GM12878 (cell line): Measurements from ENCODE around the gene HEATR9. TPM values are rescaled to one million over a fixed set of nuclear protein-coding genes. Genes with fewer than 3 reads are reported as not detected.

Experiments used
- ATAC-seq: fragments of 200-7000 bp; cut with Tn5 transposase; 3 replicates; pipeline ENCODE4 v1.9.1; 2020; ENCODE audit warnings: mild to moderate bottlenecking, moderate library complexity
- BruUV-seq: library from RNA; stranded (reverse); fragments of 400-500 nt; replicated peaks from 2 replicates; lab custom pipeline; 2021; lab: Mats Ljungman, UMichigan
- CTCF ChIA-PET: fragments of 300-600 bp; sonication (Branson Sonifier 250); formaldehyde crosslinking; extraction: SDS; loops from one replicate; lab custom pipeline; 2021; ENCODE audit warnings: inconsistent platforms; lab: Yijun Ruan, JAX
- POLR2A ChIA-PET: fragments of 350-600 bp; formaldehyde crosslinking; extraction: SDS; loops from one replicate; lab custom pipeline; 2021; ENCODE audit warnings: inconsistent platforms; lab: Charles Lee
- RAD21 ChIA-PET: fragments of 300-600 bp; sonication (Branson Sonifier 250); formaldehyde crosslinking; loops from one replicate; lab custom pipeline; 2023; ENCODE audit warnings: antibody characterized with exemption; ENCODE audit not compliant: unreplicated experiment; lab: Charles Lee
- SMC1A ChIA-PET: fragments of 300-600 bp; sonication (Branson Sonifier 250); formaldehyde crosslinking; loops from one replicate; lab custom pipeline; 2023; ENCODE audit not compliant: unreplicated experiment, uncharacterized antibody; lab: Charles Lee
- DNase-seq: peaks from one replicate; pipeline ENCODE4 v3.0.0-alpha.2; 2011; ENCODE audit warnings: low read depth, low spot score
- FAIRE-seq: peaks from 3 replicates; lab custom pipeline; 2011; peaks lifted over from hg19 to GRCh38; lab: Jason Lieb, UNC
- H2AFZ ChIP-seq: 2 replicates; pipeline ENCODE4 v1.6.0; 2011; ENCODE audit warnings: low read depth, low read length, control low read depth; ENCODE audit not compliant: control insufficient read depth
- H3K27ac ChIP-seq: 2 replicates; pipeline ENCODE4 v1.5.1; 2011; ENCODE audit warnings: control low read depth; ENCODE audit not compliant: control insufficient read depth, insufficient read depth
- H3K27me3 ChIP-seq, 2 experiments: replicated peaks in 1 of 2; 2 replicates each; pipeline versions ENCODE4 v1.6.0 to v1.6.1; 2011; ENCODE audit warnings: low read length in 1 of 2; ENCODE audit not compliant: control insufficient read depth in 2 of 2, insufficient read depth in 2 of 2
- H3K36me3 ChIP-seq, 2 experiments: 2 replicates each; pipeline ENCODE4 v1.5.1; 2011; ENCODE audit warnings: low read length in 1 of 2; ENCODE audit not compliant: control insufficient read depth in 2 of 2, insufficient read depth in 2 of 2
- H3K4me1 ChIP-seq: 2 replicates; pipeline ENCODE4 v1.6.1; 2011; ENCODE audit warnings: mild to moderate bottlenecking, low read length, moderate library complexity, mixed read lengths; ENCODE audit not compliant: control insufficient read depth, insufficient read depth
- H3K4me2 ChIP-seq: 2 replicates; pipeline ENCODE4 v1.6.0; 2011; ENCODE audit warnings: control low read depth; ENCODE audit not compliant: control insufficient read depth, insufficient read depth
- H3K4me3 ChIP-seq: fragments of 200-600 bp; sonication (generic); 2 replicates; pipeline ENCODE4 v1.5.1; 2016
- H3K79me2 ChIP-seq: 2 replicates; pipeline ENCODE4 v1.6.0; 2011; ENCODE audit warnings: low read length; ENCODE audit not compliant: control insufficient read depth, insufficient read depth
- H3K9ac ChIP-seq: 2 replicates; pipeline ENCODE4 v1.8.0; 2011; ENCODE audit warnings: low read length, control low read depth, mixed read lengths; ENCODE audit not compliant: control insufficient read depth, insufficient read depth
- H3K9me3 ChIP-seq: replicated peaks from 3 replicates; pipeline ENCODE4 v1.5.1; 2011; ENCODE audit warnings: mild to moderate bottlenecking, low read length; ENCODE audit not compliant: control insufficient read depth, insufficient read depth
- H4K20me1 ChIP-seq: 2 replicates; pipeline ENCODE4 v1.6.0; 2011; ENCODE audit not compliant: control insufficient read depth, insufficient read depth
- FOXM1 ChIP-seq: IDR thresholded peaks from 2 replicates; pipeline ENCODE4 v1.6.1; 2012; ENCODE audit warnings: low read depth, mild to moderate bottlenecking, inconsistent platforms, low read length, moderate library complexity
- HDGF ChIP-seq: fragments of 450-650 bp; IDR thresholded peaks from 2 replicates; pipeline ENCODE4 v1.6.1; 2016; ENCODE audit warnings: antibody characterized with exemption
- JUND ChIP-seq: IDR thresholded peaks from 2 replicates; pipeline ENCODE4 v1.6.1; 2012; ENCODE audit warnings: low read depth, mild to moderate bottlenecking, low read length, improper control_type of control experiment, moderate library complexity
- KDM1A ChIP-seq: fragments of 200-600 bp; sonication (generic); IDR thresholded peaks from 2 replicates; pipeline ENCODE4 v1.6.1; 2016; ENCODE audit warnings: borderline replicate concordance
- KLF5 ChIP-seq: fragments of 450-650 bp; IDR thresholded peaks from 2 replicates; pipeline ENCODE4 v1.6.1; 2014; ENCODE audit warnings: mild to moderate bottlenecking; ENCODE audit not compliant: partially characterized antibody
- MYB ChIP-seq: fragments of 150-350 bp; IDR thresholded peaks from 2 replicates; pipeline ENCODE4 v1.6.1; 2014; ENCODE audit warnings: mild to moderate bottlenecking, low read depth, low read length, borderline replicate concordance
- NFYA ChIP-seq: IDR thresholded peaks from 2 replicates; pipeline ENCODE4 v1.6.1; 2011; ENCODE audit warnings: low read depth, mild to moderate bottlenecking, low read length, improper control_type of control experiment, borderline replicate concordance
- NR2C1 ChIP-seq: fragments of 450-650 bp; IDR thresholded peaks from 2 replicates; pipeline ENCODE4 v1.6.1; 2017; ENCODE audit warnings: antibody characterized with exemption, mild to moderate bottlenecking, moderate library complexity
- SIN3A ChIP-seq: IDR thresholded peaks from 2 replicates; pipeline ENCODE4 v1.6.1; 2012; ENCODE audit warnings: low read depth, low read length, improper control_type of control experiment
- TBL1XR1 ChIP-seq: IDR thresholded peaks from 2 replicates; pipeline ENCODE4 v1.6.1; 2012; ENCODE audit warnings: low read depth, low read length, improper control_type of control experiment
- TCF3 ChIP-seq: IDR thresholded peaks from 2 replicates; pipeline ENCODE4 v1.6.1; 2012; ENCODE audit warnings: low read depth, mild to moderate bottlenecking, low read length, borderline replicate concordance; ENCODE audit not compliant: insufficient read depth
- YY1 ChIP-seq: IDR thresholded peaks from 2 replicates; pipeline ENCODE4 v1.6.1; 2011; ENCODE audit warnings: low read depth, mild to moderate bottlenecking, low read length
- ZNF207 ChIP-seq: fragments of 450-650 bp; IDR thresholded peaks from 2 replicates; pipeline ENCODE4 v1.6.1; 2014; ENCODE audit warnings: antibody characterized with exemption, mild to moderate bottlenecking, borderline replicate concordance
- WGBS: methylation state at CpG from one replicate; pipeline ENCODE4 v1.1.6; 2016; ENCODE audit warnings: low lambda C conversion rate; ENCODE audit not compliant: insufficient replicate concordance, insufficient coverage; ENCODE audit errors: missing lambda C conversion rate; 5-methylcytosine and 5-hydroxymethylcytosine counted together
- in situ Hi-C: fragments of 300-500 bp; cut with MboI; formaldehyde crosslinking; loops from 9 replicates; pipeline ENCODE4 v1.14.3; 2018; ENCODE audit warnings: mixed read lengths
- intact Hi-C: fragments of 100-400 bp; cut with micrococcal nuclease; formaldehyde crosslinking; loops from one replicate; pipeline ENCODE4 v1.14.2; 2022; ENCODE audit not compliant: unreplicated experiment
- polyA plus RNA-seq, 11 experiments: library from polyadenylated mRNA; depleted of rRNA in 4 of 11; unstranded in 6 of 11; stranded (reverse) in 5 of 11; fragments of >200 nt; fragmentation: Nextera tagmentation in 4 of 11; fragmentation: Illumina TruSeq in 1 of 11; extraction: Ambion mirVana in 4 of 11; extraction: Trizol in 1 of 11; gene quantifications; 1 replicate in 1 of 11; 2 replicates in 10 of 11; pipeline versions ENCODE4 v1.2.1 to v1.2.3, GENCODE V29; 2011 to 2016; ENCODE audit warnings: inconsistent platforms in 2 of 11, missing spikeins in 2 of 11, low read depth in 1 of 11
- total RNA-seq, 4 experiments: library from RNA; depleted of rRNA in 3 of 4; stranded (reverse); fragments of >200 nt in 3 of 4; fragmentation: Illumina TruSeq in 1 of 4; extraction: Trizol in 1 of 4; gene quantifications; 2 replicates each; pipeline versions ENCODE4 v1.2.1 to v1.2.3, GENCODE V29; 2013 to 2021
- TF ChIP-seq, protein P1 (sequence below): IDR thresholded peaks from 2 replicates; pipeline ENCODE4 v1.6.1; 2011; ENCODE audit warnings: low read depth, mild to moderate bottlenecking, low read length, moderate library complexity, borderline replicate concordance; ENCODE audit errors: extremely low read depth
- TF ChIP-seq, protein P2 (sequence below): IDR thresholded peaks from 2 replicates; pipeline ENCODE4 v1.6.1; 2012; ENCODE audit warnings: mild to moderate bottlenecking, low read depth, low read length
- TF ChIP-seq, protein P3 (sequence below): fragments of 450-650 bp; IDR thresholded peaks from 2 replicates; pipeline ENCODE4 v1.6.1; 2016; ENCODE audit warnings: mild to moderate bottlenecking

The HEATR9 gene
- total and polyA plus RNA-seq, 10 of the 15 experiments (the other 5 are each of a cell fraction or from before 2014, with no cell fraction given): 0.04 to 0.43 (median 0.13) TPM; not detected in 2

DNA sequence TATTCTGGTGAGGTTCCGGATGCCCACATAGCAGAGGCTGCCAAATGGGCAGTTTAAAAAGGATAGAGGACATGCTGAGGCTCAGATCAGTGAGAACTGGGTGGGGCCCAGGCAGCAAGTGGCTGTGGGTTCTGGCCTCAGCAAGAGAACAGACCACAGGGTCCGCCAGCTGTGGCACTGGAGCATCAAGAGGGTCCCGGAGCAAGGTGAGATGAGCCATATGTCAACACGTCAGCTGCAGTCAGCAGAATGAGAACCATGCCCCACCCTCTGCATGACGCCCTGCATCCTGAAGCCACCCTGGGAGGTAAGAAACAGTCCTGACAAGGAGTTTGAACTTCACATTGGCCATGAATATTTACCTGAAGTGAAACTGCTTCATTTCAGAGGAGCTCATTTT lies 31.6 kb upstream of the HEATR9 start:
- Histone ChIP-seq H3K9ac (no peak overlapping the region), H3K79me2 (no peaks in the 10 kb centered on the region), H3K4me2 (no peak overlapping the region), H3K27me3 (no peaks in the 10 kb centered on the region), H3K9me3 (no peaks in the 10 kb centered on the region), H3K27ac (no peak overlapping the region), H3K36me3 (no peaks in the 10 kb centered on the region), H3K4me3 (no peak overlapping the region), H3K4me1 (peaks cover 9% of the 10 kb centered on the region), H4K20me1 (no peaks in the 10 kb centered on the region), H2AFZ (no peak overlapping the region)
- WGBS: 34% methylated on average over 5 of the region's 5 CpGs
- FAIRE-seq (no peak), ATAC-seq (no peak), DNase-seq (no peak)
- ChIA-PET CTCF (interaction anchor here (0.6 to 2.4 kb wide), 4 partner anchors 9 to 576 kb away, joined by 3 to 6 read pairs (median 4); no protein-coding TSS in a partner anchor), POLR2A (interaction anchor here (0.9 to 1.0 kb wide), 2 partner anchors 9 to 600 kb away, joined by 3 to 8 read pairs; no protein-coding TSS in a partner anchor)
- intact Hi-C loops: no loop called here
- in situ Hi-C loops: no loop called here
- no TSS peak for BruUV-seq
- TF ChIP-seq JUND (no peak), HDGF (no peak), MYB (no peak), NFYA (no peak), SIN3A (no peak), NR2C1 (no peak), FOXM1 (no peak), YY1 (no peak), TBL1XR1 (no peak), KLF5 (no peak), TCF3 (no peak), ZNF207 (no peak), KDM1A (no peak)
- TF ChIP-seq, protein P1, sequence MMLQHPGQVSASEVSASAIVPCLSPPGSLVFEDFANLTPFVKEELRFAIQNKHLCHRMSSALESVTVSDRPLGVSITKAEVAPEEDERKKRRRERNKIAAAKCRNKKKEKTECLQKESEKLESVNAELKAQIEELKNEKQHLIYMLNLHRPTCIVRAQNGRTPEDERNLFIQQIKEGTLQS: no peak
- TF ChIP-seq, protein P2, sequence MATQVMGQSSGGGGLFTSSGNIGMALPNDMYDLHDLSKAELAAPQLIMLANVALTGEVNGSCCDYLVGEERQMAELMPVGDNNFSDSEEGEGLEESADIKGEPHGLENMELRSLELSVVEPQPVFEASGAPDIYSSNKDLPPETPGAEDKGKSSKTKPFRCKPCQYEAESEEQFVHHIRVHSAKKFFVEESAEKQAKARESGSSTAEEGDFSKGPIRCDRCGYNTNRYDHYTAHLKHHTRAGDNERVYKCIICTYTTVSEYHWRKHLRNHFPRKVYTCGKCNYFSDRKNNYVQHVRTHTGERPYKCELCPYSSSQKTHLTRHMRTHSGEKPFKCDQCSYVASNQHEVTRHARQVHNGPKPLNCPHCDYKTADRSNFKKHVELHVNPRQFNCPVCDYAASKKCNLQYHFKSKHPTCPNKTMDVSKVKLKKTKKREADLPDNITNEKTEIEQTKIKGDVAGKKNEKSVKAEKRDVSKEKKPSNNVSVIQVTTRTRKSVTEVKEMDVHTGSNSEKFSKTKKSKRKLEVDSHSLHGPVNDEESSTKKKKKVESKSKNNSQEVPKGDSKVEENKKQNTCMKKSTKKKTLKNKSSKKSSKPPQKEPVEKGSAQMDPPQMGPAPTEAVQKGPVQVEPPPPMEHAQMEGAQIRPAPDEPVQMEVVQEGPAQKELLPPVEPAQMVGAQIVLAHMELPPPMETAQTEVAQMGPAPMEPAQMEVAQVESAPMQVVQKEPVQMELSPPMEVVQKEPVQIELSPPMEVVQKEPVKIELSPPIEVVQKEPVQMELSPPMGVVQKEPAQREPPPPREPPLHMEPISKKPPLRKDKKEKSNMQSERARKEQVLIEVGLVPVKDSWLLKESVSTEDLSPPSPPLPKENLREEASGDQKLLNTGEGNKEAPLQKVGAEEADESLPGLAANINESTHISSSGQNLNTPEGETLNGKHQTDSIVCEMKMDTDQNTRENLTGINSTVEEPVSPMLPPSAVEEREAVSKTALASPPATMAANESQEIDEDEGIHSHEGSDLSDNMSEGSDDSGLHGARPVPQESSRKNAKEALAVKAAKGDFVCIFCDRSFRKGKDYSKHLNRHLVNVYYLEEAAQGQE: no peak
- TF ChIP-seq, protein P3, sequence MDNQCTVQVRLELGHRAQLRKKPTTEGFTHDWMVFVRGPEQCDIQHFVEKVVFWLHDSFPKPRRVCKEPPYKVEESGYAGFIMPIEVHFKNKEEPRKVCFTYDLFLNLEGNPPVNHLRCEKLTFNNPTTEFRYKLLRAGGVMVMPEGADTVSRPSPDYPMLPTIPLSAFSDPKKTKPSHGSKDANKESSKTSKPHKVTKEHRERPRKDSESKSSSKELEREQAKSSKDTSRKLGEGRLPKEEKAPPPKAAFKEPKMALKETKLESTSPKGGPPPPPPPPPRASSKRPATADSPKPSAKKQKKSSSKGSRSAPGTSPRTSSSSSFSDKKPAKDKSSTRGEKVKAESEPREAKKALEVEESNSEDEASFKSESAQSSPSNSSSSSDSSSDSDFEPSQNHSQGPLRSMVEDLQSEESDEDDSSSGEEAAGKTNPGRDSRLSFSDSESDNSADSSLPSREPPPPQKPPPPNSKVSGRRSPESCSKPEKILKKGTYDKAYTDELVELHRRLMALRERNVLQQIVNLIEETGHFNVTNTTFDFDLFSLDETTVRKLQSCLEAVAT: no peak
- TF ChIP-seq, all 136 proteins: peak for 0
- SMC1A ChIA-PET: interaction anchor here (0.5 to 2.0 kb wide), 7 partner anchors 8 to 258 kb away, joined by 3 to 5 read pairs (median 3); no protein-coding TSS in a partner anchor
- RAD21 ChIA-PET: interaction anchor here (0.6 to 3.0 kb wide), 7 partner anchors 9 to 703 kb away, joined by 3 to 17 read pairs (median 4); partner anchors contain the start of genes RDM1 and TAF15
